ENCODE results near the gene TFEB. TPM values are rescaled to one million over a fixed set of nuclear protein-coding genes. Genes with fewer than 3 reads are reported as not detected.

TFEB gene
- total RNA-seq, 1 donor from 2014 or later = 18.6 TPM

DNA sequence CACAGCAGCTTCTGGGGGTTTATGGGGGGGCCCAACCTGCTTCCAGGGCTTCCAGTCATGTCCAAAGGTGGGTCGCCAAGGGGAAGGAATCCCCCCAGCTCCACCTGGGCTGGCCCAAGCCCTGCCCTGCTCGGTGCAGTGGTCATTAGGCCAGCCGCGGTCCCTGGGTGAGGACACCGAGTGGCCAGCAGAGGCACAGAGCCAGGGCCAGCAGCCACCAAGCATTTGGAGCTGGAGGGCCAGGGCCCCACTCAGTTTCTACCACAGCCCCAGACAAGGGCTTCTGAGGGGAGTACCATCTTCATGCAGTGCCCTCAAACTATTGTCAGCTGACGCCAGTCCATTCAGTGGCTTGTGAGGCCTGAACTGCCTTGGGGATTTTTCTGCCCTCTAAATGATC lies 39.6 kb downstream of the TFEB start:
- no peak for DNase-seq (ENCODE audit: low spot score in 2 of 2)
- TF ChIP-seq, protein P1, sequence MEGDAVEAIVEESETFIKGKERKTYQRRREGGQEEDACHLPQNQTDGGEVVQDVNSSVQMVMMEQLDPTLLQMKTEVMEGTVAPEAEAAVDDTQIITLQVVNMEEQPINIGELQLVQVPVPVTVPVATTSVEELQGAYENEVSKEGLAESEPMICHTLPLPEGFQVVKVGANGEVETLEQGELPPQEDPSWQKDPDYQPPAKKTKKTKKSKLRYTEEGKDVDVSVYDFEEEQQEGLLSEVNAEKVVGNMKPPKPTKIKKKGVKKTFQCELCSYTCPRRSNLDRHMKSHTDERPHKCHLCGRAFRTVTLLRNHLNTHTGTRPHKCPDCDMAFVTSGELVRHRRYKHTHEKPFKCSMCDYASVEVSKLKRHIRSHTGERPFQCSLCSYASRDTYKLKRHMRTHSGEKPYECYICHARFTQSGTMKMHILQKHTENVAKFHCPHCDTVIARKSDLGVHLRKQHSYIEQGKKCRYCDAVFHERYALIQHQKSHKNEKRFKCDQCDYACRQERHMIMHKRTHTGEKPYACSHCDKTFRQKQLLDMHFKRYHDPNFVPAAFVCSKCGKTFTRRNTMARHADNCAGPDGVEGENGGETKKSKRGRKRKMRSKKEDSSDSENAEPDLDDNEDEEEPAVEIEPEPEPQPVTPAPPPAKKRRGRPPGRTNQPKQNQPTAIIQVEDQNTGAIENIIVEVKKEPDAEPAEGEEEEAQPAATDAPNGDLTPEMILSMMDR (IDR thresholded peaks at IDR 0.05) = no peak
- Histone ChIP-seq H3K27ac (no peak overlapping the region), H3K9me3 (no peaks in the 10 kb centered on the region), H3K36me3 (peaks cover 2% of the 10 kb centered on the region in 2 donors), H3K4me3 (no peak overlapping the region), H3K4me1 (no peaks in the 10 kb centered on the region), H3K27me3 (no peaks in the 10 kb centered on the region)
- intact Hi-C loops (cut with DNase I) = no loop called here

DNA sequence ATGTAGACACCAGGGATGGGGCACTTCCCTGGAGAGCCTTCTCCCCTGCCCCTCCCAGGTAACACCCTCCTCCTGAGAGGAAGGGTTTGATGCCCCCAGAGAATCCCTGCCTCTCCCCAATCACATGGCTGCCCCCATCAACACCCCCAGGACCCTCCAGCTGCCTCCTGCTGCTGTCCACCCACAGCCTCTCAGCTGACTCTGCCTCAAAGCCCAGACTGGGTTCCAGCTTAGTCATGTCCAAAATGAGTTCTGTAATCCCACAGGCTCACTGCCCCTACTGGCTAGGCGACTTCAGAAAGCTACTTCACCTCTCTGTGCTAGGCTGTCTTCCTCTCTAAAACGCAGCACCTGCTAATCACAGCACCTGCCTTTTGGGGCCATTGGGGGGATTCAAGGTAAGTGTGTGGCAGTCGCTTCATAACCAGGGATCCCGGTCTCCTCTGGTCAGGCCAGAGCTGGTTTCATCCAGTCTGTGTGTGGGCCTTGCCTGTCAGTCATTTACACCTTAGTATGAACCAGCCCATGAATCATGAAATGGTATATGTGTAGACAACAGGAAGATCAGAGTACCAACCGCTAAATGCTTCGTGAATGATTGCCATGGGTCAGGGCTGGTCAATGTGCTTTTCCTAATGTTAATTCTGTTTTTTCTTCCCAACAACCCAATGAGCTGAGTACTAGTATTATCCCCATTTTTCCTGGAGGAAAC lies 40.4 kb downstream of the TFEB start:
- intact Hi-C loops (cut with DNase I) = no loop called here
- no peak for DNase-seq (ENCODE audit: low spot score in 2 of 2)
- TF ChIP-seq, protein P1 (IDR thresholded peaks at IDR 0.05) = no peak

DNA sequence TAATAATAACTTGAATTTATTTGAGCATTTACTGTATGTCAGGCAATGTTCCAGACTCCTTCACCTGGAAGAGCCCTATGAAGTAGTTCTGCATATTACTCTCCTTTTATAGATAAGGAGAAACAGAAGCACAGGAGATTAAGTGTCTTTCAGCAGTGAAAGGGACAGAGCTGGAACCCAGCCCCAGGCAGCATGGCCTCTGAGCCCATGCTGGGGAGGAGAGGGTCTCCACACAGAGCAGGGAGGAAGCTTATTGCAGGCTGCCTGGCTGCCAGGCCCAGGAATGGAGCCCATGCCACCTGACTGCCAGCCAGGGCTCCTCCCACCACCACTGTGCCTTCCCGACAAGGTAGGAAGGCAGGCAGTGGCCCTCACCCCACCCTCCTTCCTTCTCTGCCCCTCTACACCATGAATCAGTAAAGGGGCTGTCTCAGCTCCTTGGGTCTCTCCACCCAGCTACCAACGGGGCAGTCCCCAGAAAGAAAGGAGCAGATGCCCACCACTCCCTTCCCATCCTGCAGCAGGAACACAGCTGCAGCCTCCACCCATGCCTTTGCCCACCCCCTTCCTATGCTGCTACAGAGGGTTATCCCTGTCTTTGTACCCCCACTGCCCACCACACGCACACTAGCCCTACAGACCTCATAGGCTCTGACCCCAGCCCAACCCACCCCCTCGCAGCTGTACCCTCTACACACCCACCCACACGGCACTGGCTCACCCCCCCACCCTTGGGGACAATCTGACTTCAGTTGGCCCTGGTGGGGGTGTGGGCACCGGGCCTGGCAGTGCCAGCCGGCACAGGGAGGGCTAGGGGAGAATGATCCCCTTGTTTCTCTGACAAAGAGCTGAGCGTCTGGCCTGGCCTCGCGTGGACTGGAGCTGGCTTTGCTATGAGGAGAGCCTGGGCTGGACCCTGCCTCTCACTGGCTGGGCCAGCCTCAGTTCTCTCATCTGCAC lies 41.8 kb downstream of the TFEB start:
- intact Hi-C loops (cut with DNase I) = no loop called here
- TF ChIP-seq, protein P1 (IDR thresholded peaks at IDR 0.05) = no peak
- no peaks in the 10 kb centered on the region for H3K27me3 ChIP-seq

More for the DNA sequence above, 40.4 kb downstream of the TFEB start:
- Histone ChIP-seq H3K9me3 (no peaks in the 10 kb centered on the region), H3K4me1 (no peaks in the 10 kb centered on the region), H3K27ac (no peak overlapping the region), H3K4me3 (no peak overlapping the region), H3K27me3 (no peaks in the 10 kb centered on the region), H3K36me3 (peaks cover 10 to 11% of the 10 kb centered on the region in 2 donors)

DNA sequence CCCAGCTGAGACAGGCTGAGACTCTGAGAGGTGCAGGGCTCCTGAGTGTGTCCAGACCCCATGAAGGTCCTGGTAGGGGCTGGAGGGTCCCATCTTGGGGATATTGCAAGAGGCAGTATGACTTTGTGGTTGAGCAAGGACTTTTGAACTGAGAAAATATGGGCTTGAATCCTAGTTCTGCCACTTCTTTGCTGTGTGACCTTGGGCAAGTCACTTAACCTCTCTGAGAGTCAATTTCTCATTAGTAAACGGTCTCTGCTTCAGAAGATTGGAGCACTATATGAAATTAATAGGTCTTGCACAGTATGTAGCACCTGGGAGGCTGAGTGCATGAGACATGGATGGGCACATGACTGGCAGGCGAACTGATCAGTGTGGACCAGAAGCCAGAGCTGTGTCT lies 42.7 kb downstream of the TFEB start:
- TF ChIP-seq, protein P1 (IDR thresholded peaks at IDR 0.05) = no peak
- no peak for DNase-seq (ENCODE audit: low spot score in 2 of 2)
- Histone ChIP-seq H3K4me1 (no peaks in the 10 kb centered on the region), H3K27ac (no peak overlapping the region), H3K4me3 (no peak overlapping the region), H3K9me3 (no peaks in the 10 kb centered on the region), H3K36me3 (peaks cover 21 to 30% of the 10 kb centered on the region in 2 donors), H3K27me3 (no peaks in the 10 kb centered on the region)
- intact Hi-C loops (cut with DNase I) = no loop called here

More for the DNA sequence above, 41.8 kb downstream of the TFEB start:
- no peak overlapping the region for H3K27ac ChIP-seq
- no peak for DNase-seq (ENCODE audit: low spot score in 2 of 2)
- no peak overlapping the region for H3K4me3 ChIP-seq
- H3K9me3 ChIP-seq = no peaks in the 10 kb centered on the region
- no peaks in the 10 kb centered on the region for H3K4me1 ChIP-seq
- peaks cover 13 to 22% of the 10 kb centered on the region in 2 donors for H3K36me3 ChIP-seq

DNA sequence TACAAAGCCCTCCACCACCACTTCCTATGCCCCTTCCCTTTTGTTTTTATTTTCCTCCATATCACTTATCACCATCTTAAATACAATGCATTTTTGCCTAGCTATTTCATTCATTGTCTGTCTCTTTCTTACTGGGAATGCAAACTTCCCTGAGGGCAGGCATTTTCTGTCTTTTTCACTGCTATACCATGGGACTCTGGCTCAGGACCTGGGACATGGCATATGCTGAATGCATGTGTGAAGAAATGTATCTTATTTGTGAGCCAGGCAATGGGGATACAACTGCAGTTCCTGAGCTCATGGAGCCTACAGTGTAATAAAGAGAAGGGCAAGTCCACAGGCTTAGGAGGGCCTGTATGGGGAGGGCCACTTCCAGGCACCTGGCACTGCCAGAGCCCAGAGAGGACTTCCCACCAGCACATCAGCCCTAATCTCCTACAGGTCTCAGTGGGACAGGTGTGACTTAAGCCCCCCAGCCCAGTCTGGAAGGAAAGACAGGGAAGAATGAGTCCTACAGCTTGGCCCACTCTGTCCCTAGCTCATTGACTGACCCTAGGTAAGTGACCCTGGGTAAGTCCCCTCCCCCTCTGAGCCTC lies 43.2 kb downstream of the TFEB start:
- Histone ChIP-seq H3K4me3 (no peak overlapping the region), H3K9me3 (no peaks in the 10 kb centered on the region), H3K27ac (no peak overlapping the region), H3K27me3 (no peaks in the 10 kb centered on the region), H3K4me1 (no peaks in the 10 kb centered on the region), H3K36me3 (peaks cover 27 to 35% of the 10 kb centered on the region in 2 donors)
- DNase-seq (ENCODE audit: low spot score in 2 of 2) = no peak
- TF ChIP-seq, protein P1 (IDR thresholded peaks at IDR 0.05) = no peak
- intact Hi-C loops (cut with DNase I) = no loop called here
